Stimulated activated CD8-positive, alpha-beta memory T cell treated with anti-CD3 and anti-CD28 coated beads, Interleukin-15, amount 100 ng/mL, for 24 hours (primary cell): ENCODE data around the gene PLCG2.
"Not testable (repeated sequence)": the region's sequence is repeated elsewhere in the genome, so short reads cannot be mapped to it uniquely, and the experiment has no call there.

Experiments used
- DNase-seq: peaks from one replicate; pipeline ENCODE4 v3.0.0-alpha.2; 2020; ENCODE audit warnings: low read depth

Gene PLCG2

DNA sequence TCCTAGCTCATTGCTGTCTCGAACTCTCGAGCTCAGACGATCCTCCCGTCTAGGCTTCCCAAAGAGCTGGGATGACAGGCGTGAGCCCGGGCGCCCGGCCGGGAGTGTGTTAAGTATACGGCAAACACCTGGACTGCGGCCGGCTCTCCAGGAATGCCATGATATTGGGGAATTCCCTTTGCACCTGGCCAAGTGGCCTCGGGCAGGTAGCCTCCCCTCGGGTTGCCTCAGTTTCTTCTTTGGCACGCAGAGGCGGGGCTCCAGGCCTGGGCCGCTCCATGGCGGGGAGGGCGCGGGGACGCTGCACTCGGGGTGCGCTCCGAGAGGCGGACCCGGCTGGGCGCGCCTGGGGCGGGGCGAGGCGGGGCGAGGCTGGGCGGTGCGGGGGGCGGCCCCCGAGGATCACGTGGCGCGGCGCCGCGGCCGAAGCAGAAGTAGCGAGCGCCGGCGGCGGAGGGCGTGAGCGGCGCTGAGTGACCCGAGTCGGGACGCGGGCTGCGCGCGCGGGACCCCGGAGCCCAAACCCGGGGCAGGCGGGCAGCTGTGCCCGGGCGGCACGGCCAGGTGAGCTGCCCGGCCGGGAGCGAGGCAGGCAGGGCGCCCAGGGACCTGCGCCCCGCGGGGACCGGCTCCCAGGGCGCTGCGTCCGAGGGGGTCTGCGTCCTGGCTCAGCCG lies at the start of gene PLCG2:
PLCG2 (plus strand) TSS at position 431 of the 675 bp plus-strand sequence. CDS start 6,699 bp downstream, outside the sequence.
- DNase-seq, result peak; percentile 63

- DNase-seq, result no peak
Observed at GRCh38 chr16:81729451-81729850, 49.6 kb upstream of the PLCG2 start.

- DNase-seq, result peak; percentile 17
Observed at GRCh38 chr16:81730090-81731051, 48.7 kb upstream of the PLCG2 start.

DNA sequence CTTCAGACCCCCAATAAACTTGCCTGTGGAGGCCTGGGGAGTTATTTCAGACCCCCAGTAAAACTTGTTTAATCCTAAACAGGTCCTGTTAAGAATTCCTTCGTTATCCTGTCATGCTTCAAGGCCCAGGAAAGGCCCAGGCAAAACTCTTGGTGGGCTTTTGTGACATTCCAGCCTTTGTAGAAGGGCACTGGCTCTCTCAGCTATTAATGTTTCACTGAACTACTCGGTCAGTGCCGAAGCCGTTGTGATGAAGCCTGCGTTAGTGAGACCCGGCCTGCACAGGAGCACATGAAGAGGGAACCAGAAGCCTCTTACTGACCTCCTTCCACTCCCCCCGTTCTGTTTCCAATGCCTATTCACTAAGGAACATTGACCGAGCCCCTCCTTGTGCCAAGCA lies 47.4 kb upstream of the PLCG2 start:
- no peak for DNase-seq

DNA sequence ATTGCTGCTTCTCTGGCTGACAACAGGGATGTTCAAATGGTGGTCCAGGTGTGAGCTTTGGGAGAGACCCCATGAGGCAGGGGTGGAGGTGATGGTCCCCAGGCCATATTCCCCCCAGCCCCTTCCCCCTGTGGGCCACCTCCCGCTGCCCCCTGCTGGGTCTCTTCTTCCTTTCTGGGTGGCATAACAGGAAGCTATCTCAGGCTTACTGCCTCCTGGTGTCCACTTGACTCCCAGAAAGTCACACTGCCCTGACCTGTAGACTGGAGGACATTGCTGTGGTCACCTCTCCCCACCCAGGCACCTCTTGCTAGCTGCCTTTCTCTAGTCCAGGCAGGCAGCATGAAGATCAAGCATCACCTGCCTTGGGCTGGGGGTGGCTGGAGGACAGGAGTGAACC lies 46.4 kb upstream of the PLCG2 start:
- DNase-seq, result no peak

- DNase-seq, result no peak
Observed at GRCh38 chr16:81733295-81733694, 45.8 kb upstream of the PLCG2 start.

DNA sequence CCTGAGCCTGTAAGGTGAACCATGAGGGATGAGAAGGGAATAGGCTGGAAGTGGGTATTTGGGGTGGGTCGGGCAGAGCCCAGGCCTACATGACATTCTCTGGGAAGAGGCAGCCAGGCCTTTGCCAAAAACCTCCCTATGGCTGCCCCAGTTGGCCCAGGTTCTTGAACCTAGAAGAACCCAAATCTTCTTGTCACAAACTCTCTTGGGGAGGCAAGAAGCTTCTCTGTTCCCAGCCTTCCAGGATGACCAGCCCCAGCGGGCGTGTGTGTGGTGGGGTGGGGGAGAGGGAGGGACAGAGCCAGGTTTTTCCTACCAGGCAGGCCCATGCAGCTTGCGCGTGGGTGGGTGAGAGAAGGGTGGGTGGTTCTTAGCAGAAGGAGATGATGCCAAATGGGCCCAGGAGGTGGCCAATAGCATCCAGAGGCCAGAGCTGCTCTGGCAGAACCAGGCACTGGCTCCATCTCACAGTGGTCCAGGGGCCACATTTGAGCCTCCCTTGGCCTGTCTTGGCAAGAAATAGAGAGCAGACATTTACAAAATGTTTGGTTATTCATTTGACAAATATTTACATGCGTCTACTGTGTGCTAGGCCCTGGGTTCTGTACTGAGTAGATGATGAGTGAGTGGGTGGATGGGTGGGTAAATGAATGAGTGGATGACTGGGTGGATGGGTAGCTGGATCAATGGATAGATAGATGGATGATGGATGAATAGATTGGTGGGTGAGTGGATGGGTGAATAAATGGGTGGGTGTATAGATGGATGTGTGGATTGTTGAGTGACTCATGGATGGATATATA lies 44.3 kb upstream of the PLCG2 start:
- no peak for DNase-seq

DNA sequence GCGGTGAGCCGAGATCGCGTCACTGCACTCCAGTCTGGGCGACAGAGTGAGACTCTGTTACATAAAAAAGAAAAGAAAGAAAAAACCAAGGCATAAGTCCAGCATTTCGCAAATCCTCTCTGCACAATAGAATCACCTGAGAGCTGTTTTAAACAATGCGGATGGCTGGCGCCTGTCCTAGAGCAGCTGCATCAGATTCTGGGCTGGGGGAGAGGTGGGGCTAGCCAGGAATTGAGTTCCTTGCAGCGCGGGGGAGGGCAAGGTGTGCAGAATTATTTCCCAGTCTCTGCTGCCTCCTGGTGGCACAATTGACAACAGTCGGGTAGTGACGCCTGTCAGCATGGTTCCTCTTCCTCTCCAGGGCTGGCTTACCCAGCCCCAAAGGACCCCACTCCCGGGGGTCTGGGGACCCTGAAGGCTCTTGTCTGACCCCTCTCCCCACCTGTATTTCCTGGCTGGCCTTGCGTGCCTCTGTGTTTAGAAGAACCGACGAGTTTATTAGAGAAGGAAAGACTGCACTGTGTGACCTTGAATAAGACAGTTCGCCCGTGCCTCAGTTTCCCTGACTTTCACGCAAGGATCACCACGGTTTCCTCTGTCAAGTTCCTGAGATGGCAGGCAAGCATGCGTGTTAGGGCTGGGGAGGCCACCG lies 41.1 kb upstream of the PLCG2 start:
- DNase-seq, result peak; percentile 48

DNA sequence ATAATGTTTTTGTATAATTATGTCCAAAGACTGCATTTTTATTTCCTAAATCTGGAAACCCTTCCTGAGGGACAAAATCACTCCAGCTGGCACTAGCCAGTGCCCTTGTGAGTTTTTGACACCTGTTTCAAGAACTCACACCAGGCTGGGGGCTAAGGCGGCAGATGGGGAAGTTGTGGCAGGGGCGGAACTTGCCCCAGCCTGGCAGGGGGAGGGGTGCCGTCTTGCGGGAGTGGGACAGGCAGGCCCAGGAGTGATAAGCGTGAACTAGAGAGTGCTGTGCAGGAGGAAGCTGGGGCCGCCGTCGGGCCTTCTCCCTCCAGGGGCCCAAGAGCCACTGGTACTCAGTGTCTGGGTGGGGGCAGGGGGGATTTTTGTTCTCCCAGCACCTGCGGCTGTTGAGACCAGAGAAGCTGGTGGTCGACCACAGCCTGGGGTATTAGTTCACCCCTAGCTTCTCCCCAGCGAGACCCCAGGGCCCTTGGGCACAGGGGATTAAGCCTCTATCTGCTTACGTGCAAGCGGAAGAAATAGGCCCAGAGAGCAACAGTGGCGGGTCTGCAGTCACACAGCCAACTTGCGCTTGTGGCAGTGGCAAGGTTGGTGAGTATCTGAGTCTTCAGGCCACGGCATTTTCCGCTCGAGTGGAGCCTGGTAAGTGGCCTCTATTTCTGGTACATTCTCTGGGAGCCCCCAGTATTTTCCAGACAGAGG lies 40.2 kb upstream of the PLCG2 start:
- no peak for DNase-seq

- DNase-seq, result no peak
Observed at GRCh38 chr16:81739503-81739902, 39.6 kb upstream of the PLCG2 start.

DNA sequence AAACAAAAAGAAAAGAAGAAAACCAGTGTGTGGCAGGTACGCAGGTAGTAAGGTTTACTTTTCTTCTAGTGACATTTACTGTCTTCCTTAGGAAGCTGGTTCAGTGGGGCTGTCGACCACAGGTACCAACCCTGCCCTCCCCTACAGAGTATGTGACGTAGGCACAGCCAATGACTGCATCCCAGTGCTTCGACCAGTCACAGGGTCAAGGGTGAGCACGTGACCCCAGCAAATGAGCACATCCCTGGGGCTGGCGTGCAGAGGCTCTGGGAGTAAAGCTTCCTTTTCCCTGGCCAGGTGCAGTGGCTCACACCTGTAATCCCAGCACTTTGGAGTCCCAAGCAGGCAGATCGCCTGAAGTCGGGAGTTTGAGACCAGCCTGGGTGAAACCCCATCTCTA lies 38.9 kb upstream of the PLCG2 start:
- no peak for DNase-seq

- not testable (repeated sequence) for DNase-seq
Observed at GRCh38 chr16:81741430-81741770, 37.7 kb upstream of the PLCG2 start.

- no peak for DNase-seq
Observed at GRCh38 chr16:81744385-81744784, 34.7 kb upstream of the PLCG2 start.

DNA sequence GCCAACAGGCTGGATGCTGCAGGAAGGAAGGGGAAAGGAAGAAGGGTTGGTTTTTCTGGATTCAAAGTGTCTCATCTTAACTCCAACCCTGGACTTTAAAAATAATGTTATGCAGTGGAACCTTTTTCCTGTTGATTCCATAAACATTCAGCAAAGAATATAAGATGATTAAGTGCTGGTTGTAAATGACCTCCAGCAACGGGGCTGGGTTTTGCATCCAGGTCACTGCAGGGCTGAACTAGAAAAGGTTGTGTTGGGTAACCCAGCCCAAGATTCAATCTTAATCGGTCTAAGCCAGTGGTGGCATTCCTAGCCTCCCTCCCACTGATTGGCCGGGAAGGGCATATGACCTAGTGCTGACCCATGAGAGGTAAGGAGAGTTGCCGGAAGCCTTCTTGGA lies 34.2 kb upstream of the PLCG2 start:
- DNase-seq, result no peak

DNA sequence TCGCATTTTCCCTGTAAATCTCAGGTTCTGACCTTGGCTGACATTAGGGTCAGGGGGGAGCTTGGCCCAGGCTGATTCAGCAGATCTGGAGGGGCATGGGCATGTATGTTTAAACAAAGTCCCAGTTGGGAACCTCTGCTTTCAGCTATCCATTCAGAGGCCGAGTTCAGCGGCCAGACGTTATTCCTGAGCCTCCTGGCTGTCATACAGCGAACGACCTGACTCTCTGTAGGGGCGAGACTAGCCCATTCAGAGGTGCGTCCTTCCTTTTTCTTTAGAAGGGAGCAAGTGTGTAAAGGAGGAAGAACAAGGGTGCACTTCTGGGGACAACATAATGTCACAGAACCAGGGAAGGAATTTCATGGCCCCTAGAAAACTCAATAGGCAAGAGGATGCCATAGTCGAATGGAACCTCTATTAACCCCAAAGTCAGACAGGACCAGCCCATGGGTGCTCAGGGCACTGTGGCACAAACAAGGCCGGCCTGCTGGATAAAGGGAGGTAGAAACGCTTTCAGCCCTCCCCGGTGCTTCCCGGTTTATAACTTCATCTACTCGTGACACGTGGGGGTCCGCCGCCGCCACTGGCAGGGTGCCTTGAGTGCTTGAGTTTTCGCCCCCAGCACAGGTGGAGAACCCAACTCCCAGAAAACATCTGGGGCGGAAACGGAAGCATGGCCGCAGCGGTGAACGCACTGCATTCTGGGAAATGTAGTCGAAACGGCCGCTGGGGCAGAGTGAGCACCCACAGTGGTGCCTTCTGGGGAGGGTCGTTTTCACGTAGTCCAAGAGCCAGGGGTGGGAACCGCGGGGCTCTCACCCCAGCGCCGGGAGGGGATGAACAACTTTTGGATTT lies 33.2 kb upstream of the PLCG2 start:
- peak; percentile 57 for DNase-seq

GRCh38 chr16:81746566-81746965 lies 32.5 kb upstream of the PLCG2 start:
- DNase-seq, result no peak

- no peak for DNase-seq
Observed at GRCh38 chr16:81748476-81749198, 30.5 kb upstream of the PLCG2 start.

GRCh38 chr16:81752225-81752875 lies 26.7 kb upstream of the PLCG2 start:
- DNase-seq, result no peak

- no peak for DNase-seq
Observed at GRCh38 chr16:81752876-81753227, 26.2 kb upstream of the PLCG2 start.
